Activated CD8-positive, alpha-beta memory T cell treated with anti-CD3 and anti-CD28 coated beads, Interleukin-2, amount 10 ng/mL, durations not matched to agents 7 days and 5 days (primary cell): ENCODE data around the gene DNAJB12. TPM values are rescaled to one million over a fixed set of nuclear protein-coding genes. Genes with fewer than 3 reads are reported as not detected.
A peak's percentile ranks its signal among the peaks of the same experiment; 100 is the strongest.

Source experiments
- ATAC-seq: fragments of 150-1000 bp; cut with Tn5 transposase; one replicate; pipeline ENCODE4 v1.10.0; 2021; ENCODE audit warnings: moderate library complexity
- CTCF ChIA-PET: fragments of 350-600 bp; sonication (Branson Sonifier 250); formaldehyde crosslinking; loops from one replicate; lab custom pipeline; 2021; ENCODE audit warnings: antibody characterized with exemption; lab: Charles Lee
- DNase-seq: peaks from one replicate; pipeline ENCODE4 v3.0.0-alpha.2; 2020
- H3K27ac Mint-ChIP-seq: one replicate; pipeline ENCODE4 v1.8.0; 2021; ENCODE audit warnings: mild to moderate bottlenecking, mixed read lengths
- H3K27me3 Mint-ChIP-seq: one replicate; pipeline ENCODE4 v1.8.0; 2021; ENCODE audit warnings: mixed read lengths
- H3K36me3 Mint-ChIP-seq: one replicate; pipeline ENCODE4 v1.8.0; 2021; ENCODE audit warnings: mild to moderate bottlenecking, mixed read lengths
- H3K4me1 Mint-ChIP-seq: one replicate; pipeline ENCODE4 v1.8.0; 2021; ENCODE audit warnings: mixed read lengths
- H3K4me3 Mint-ChIP-seq: one replicate; pipeline ENCODE4 v1.8.0; 2021; ENCODE audit warnings: mild to moderate bottlenecking, moderate library complexity, mixed read lengths
- H3K9me3 Mint-ChIP-seq: one replicate; pipeline ENCODE4 v1.8.0; 2022; ENCODE audit warnings: low read depth, mixed read lengths
- total RNA-seq, 2 experiments: library from RNA; stranded (reverse); gene quantifications; one replicate each; pipeline ENCODE4 v1.2.3, GENCODE V29; 2021

Gene DNAJB12
- total RNA-seq, 2 experiments from 2014 or later: 25.5 to 31.4 TPM

GRCh38 chr10:72375173-72375572 lies 20.5 kb upstream of the DNAJB12 start:
- DNase-seq: no peak
- Mint-ChIP-seq H3K36me3 (peaks cover 7% of the 10 kb centered on the region), H3K9me3 (no peaks in the 10 kb centered on the region)

GRCh38 chr10:72370201-72370722 lies 15.5 kb upstream of the DNAJB12 start:
- CTCF ChIA-PET: interaction anchor here (0.6 to 1.1 kb wide), 2 partner anchors 179 to 495 kb away, joined by 3 read pairs; no protein-coding TSS in a partner anchor
- peak; percentile 83 for ATAC-seq
- H3K4me3 Mint-ChIP-seq: peak overlapping the region; percentile 27
- H3K27ac Mint-ChIP-seq: peak overlapping the region; percentile 75
- DNase-seq: peak; percentile 67
- peaks cover 7% of the 10 kb centered on the region for H3K36me3 Mint-ChIP-seq
- H3K4me1 Mint-ChIP-seq: peaks cover 32% of the 10 kb centered on the region
- H3K27me3 Mint-ChIP-seq: no peaks in the 10 kb centered on the region
- no peaks in the 10 kb centered on the region for H3K9me3 Mint-ChIP-seq

More at GRCh38 chr10:72375173-72375572, 20.5 kb upstream of the DNAJB12 start:
- Mint-ChIP-seq H3K27ac (no peak overlapping the region), H3K27me3 (no peaks in the 10 kb centered on the region), H3K4me3 (no peak overlapping the region), H3K4me1 (peaks cover 24% of the 10 kb centered on the region)
- ATAC-seq: no peak
- CTCF ChIA-PET: interaction anchor here (0.7 to 2.3 kb wide), 3 partner anchors 11 to 459 kb away, joined by 3 to 10 read pairs (median 4); no protein-coding TSS in a partner anchor

- Mint-ChIP-seq H3K27me3 (peaks cover 2% of the 10 kb centered on the region), H3K36me3 (peaks cover 5% of the 10 kb centered on the region), H3K4me1 (peaks cover 43% of the 10 kb centered on the region), H3K27ac (no peak overlapping the region), H3K9me3 (no peaks in the 10 kb centered on the region), H3K4me3 (no peak overlapping the region)
- DNase-seq: no peak
- ATAC-seq: no peak
- CTCF ChIA-PET: interaction anchor here (0.8 kb wide), 1 partner anchor 694 kb away, joined by 3 read pairs; no protein-coding TSS in a partner anchor
These were observed 12.7 kb upstream of the DNAJB12 start for GRCh38 chr10:72367301-72367960.

- H3K4me1 Mint-ChIP-seq: peaks cover 38% of the 10 kb centered on the region
- DNase-seq (no peak), ATAC-seq (no peak)
- peaks cover 7% of the 10 kb centered on the region for H3K27me3 Mint-ChIP-seq
- peak overlapping the region; percentile 78 for H3K27ac Mint-ChIP-seq
- H3K36me3 Mint-ChIP-seq: peaks cover 3% of the 10 kb centered on the region
- no peak overlapping the region for H3K4me3 Mint-ChIP-seq
- CTCF ChIA-PET: interaction anchor here (0.6 to 3.8 kb wide), 17 partner anchors 10 to 794 kb away, joined by 3 to 44 read pairs (median 4); partner anchors contain the start of gene DNAJB12
- no peaks in the 10 kb centered on the region for H3K9me3 Mint-ChIP-seq
These were observed 10.6 kb upstream of the DNAJB12 start for GRCh38 chr10:72365106-72365895.

GRCh38 chr10:72364239-72364777 lies 9.6 kb upstream of the DNAJB12 start:
- peaks cover 1% of the 10 kb centered on the region for H3K36me3 Mint-ChIP-seq
- H3K4me1 Mint-ChIP-seq: peaks cover 30% of the 10 kb centered on the region
- no peaks in the 10 kb centered on the region for H3K9me3 Mint-ChIP-seq
- peaks cover 7% of the 10 kb centered on the region for H3K27me3 Mint-ChIP-seq
- DNase-seq: peak; percentile 92
- no peak overlapping the region for H3K4me3 Mint-ChIP-seq
- H3K27ac Mint-ChIP-seq: peak overlapping the region; percentile 78
- peak; percentile 100 for ATAC-seq
- CTCF ChIA-PET: interaction anchor here (0.6 to 3.8 kb wide), 20 partner anchors 8 to 1044 kb away, joined by 3 to 44 read pairs (median 4); partner anchors contain the start of gene DNAJB12

GRCh38 chr10:72356987-72357386 lies 2.3 kb upstream of the DNAJB12 start:
- Mint-ChIP-seq H3K27ac (no peak overlapping the region), H3K4me1 (peaks cover 23% of the 10 kb centered on the region), H3K9me3 (no peaks in the 10 kb centered on the region), H3K27me3 (peaks cover 5% of the 10 kb centered on the region), H3K36me3 (peaks cover 5% of the 10 kb centered on the region), H3K4me3 (no peak overlapping the region)
- DNase-seq: no peak
- CTCF ChIA-PET: no interaction called here
- ATAC-seq: no peak

GRCh38 chr10:72356115-72356514 lies 1.4 kb upstream of the DNAJB12 start:
- no peak for DNase-seq
- H3K36me3 Mint-ChIP-seq: peaks cover 7% of the 10 kb centered on the region
- CTCF ChIA-PET: no interaction called here
- no peak overlapping the region for H3K4me3 Mint-ChIP-seq
- no peak overlapping the region for H3K27ac Mint-ChIP-seq
- no peaks in the 10 kb centered on the region for H3K9me3 Mint-ChIP-seq
- peaks cover 25% of the 10 kb centered on the region for H3K4me1 Mint-ChIP-seq
- peaks cover 3% of the 10 kb centered on the region for H3K27me3 Mint-ChIP-seq
- no peak for ATAC-seq

- DNase-seq (no peak), ATAC-seq (no peak)
- Mint-ChIP-seq H3K9me3 (no peaks in the 10 kb centered on the region), H3K36me3 (peaks cover 8% of the 10 kb centered on the region), H3K4me1 (peaks cover 25% of the 10 kb centered on the region), H3K27me3 (no peaks in the 10 kb centered on the region), H3K27ac (peak overlapping the region; percentile 95), H3K4me3 (peak overlapping the region; percentile 90)
- CTCF ChIA-PET: interaction anchor here (1.1 to 2.6 kb wide), 7 partner anchors 10 to 480 kb away, joined by 3 to 12 read pairs (median 7); partner anchors contain the start of gene SPOCK2
These were observed 466 bp upstream of the DNAJB12 start for GRCh38 chr10:72355214-72355555.

- Mint-ChIP-seq H3K9me3 (no peaks in the 10 kb centered on the region), H3K27ac (peak overlapping the region; percentile 95), H3K4me3 (peak overlapping the region; percentile 90), H3K4me1 (peaks cover 26% of the 10 kb centered on the region), H3K27me3 (no peaks in the 10 kb centered on the region), H3K36me3 (peaks cover 8% of the 10 kb centered on the region)
- CTCF ChIA-PET: interaction anchor here (0.8 to 2.6 kb wide), 8 partner anchors 9 to 306 kb away, joined by 3 to 12 read pairs (median 4); no protein-coding TSS in a partner anchor
- DNase-seq (no peak), ATAC-seq (no peak)
These were observed 759 bp downstream of the DNAJB12 start for GRCh38 chr10:72353965-72354355.

GRCh38 chr10:72353028-72353964 lies 1.4 kb downstream of the DNAJB12 start:
- H3K36me3 Mint-ChIP-seq: peaks cover 13% of the 10 kb centered on the region
- ATAC-seq: no peak
- H3K9me3 Mint-ChIP-seq: no peaks in the 10 kb centered on the region
- CTCF ChIA-PET: interaction anchor here (0.8 to 2.6 kb wide), 8 partner anchors 8 to 305 kb away, joined by 3 to 12 read pairs (median 4); no protein-coding TSS in a partner anchor
- peak overlapping the region; percentile 95 for H3K27ac Mint-ChIP-seq
- H3K27me3 Mint-ChIP-seq: no peaks in the 10 kb centered on the region
- peaks cover 26% of the 10 kb centered on the region for H3K4me1 Mint-ChIP-seq
- no peak for DNase-seq
- H3K4me3 Mint-ChIP-seq: peak overlapping the region; percentile 90

GRCh38 chr10:72351479-72351878 lies 3.2 kb downstream of the DNAJB12 start:
- no peak for DNase-seq
- Mint-ChIP-seq H3K27ac (no peak overlapping the region), H3K4me3 (no peak overlapping the region), H3K9me3 (no peaks in the 10 kb centered on the region), H3K27me3 (no peaks in the 10 kb centered on the region), H3K36me3 (peaks cover 14% of the 10 kb centered on the region), H3K4me1 (peaks cover 26% of the 10 kb centered on the region)
- no peak for ATAC-seq
- CTCF ChIA-PET: interaction anchor here (8.3 kb wide), 1 partner anchor 14 kb away, joined by 64 read pairs; no protein-coding TSS in a partner anchor

- Mint-ChIP-seq H3K9me3 (no peaks in the 10 kb centered on the region), H3K27me3 (no peaks in the 10 kb centered on the region), H3K4me1 (peaks cover 31% of the 10 kb centered on the region), H3K36me3 (peaks cover 13% of the 10 kb centered on the region), H3K27ac (peak overlapping the region; percentile 34), H3K4me3 (no peak overlapping the region)
- no peak for DNase-seq
- CTCF ChIA-PET: interaction anchor here (1.3 to 8.3 kb wide), 3 partner anchors 12 to 300 kb away, joined by 4 to 64 read pairs (median 4); no protein-coding TSS in a partner anchor
- no peak for ATAC-seq
These were observed 5.3 kb downstream of the DNAJB12 start for GRCh38 chr10:72349438-72349837.
